Measurements from ENCODE around the gene SLC7A1.

The SLC7A1 gene

DNA sequence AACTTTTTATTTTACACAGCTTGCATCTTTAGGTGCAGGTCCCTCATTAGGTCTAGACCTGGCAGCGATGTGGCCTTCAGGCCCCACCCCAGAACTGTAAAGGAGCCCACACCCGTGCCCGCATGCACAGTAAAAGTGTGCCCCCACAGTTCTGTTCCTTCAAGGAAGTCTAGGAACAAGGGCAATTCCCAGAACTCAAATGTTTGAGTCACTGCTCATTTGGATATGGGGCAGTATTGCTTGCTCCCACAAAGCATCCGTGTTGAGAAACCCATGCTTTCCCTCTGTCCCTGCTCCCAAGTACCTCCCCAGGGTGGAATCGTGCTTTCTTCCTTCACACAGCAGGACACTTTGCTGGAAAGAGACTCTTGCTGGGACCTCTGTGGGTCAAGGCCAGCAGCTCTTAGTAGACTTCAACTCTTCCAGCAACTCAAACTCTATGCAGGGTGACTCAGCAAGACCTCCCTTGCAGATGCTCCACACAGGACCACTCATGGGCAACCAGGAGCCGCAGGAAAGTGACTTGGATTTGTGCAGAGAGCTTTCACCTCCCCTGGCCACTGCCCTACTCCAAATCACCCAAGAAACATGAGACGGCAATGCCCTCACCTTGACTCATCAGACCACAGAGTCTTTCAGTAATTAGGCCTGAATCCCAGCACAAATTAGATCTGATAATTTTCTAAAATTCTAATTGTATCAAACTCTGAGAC is 12.3 kb downstream of the SLC7A1 start:
- in situ Hi-C loops (cut with MboI; ENCODE audit: low sequenced_read_pairs) = no loop called here

- in situ Hi-C loops (cut with MboI; ENCODE audit: low sequenced_read_pairs) = no loop called here
Observed at GRCh38 chr13:29582171-29582570, 13.3 kb downstream of the SLC7A1 start.

DNA sequence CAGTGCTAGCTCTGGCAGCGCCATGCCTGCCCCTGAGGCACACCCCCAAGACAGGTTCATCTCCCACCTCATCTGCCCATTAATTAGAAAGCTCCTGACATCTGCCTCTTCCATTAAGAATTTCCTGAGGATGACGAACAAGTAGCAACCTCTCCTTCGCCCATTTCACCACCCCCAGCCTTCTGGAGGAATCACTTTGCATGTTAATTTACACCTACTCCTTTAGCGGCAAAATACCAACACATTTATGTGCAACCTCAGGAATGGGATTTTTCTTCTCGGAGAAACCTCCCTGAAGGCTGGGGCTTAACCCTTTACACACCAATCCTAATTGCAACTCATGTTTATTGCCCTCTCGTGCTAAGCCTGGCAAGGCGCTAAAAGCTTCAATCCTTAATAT is 13.8 kb downstream of the SLC7A1 start:
- in situ Hi-C loops (cut with MboI; ENCODE audit: low sequenced_read_pairs) = no loop called here

DNA sequence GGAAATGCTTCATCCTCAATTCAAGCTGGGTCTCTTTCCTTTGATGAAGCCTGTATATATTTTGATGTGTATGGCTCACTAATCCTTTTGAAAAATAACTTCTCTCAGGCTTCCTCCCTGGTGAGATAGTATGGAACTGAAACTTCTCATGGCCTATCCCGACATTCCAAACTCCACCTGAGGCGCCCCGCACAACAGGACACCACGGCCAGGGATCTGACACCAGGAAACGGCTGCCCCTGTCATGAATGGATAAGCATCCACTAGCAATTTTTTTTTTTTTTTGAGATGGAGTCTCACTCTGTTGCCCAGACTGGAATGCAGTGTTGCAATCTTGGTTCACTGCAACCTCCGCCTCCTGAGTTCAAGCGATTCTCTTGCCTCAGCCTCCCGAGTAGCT is 16.4 kb downstream of the SLC7A1 start:
- in situ Hi-C loops (cut with MboI; ENCODE audit: low sequenced_read_pairs) = no loop called here

DNA sequence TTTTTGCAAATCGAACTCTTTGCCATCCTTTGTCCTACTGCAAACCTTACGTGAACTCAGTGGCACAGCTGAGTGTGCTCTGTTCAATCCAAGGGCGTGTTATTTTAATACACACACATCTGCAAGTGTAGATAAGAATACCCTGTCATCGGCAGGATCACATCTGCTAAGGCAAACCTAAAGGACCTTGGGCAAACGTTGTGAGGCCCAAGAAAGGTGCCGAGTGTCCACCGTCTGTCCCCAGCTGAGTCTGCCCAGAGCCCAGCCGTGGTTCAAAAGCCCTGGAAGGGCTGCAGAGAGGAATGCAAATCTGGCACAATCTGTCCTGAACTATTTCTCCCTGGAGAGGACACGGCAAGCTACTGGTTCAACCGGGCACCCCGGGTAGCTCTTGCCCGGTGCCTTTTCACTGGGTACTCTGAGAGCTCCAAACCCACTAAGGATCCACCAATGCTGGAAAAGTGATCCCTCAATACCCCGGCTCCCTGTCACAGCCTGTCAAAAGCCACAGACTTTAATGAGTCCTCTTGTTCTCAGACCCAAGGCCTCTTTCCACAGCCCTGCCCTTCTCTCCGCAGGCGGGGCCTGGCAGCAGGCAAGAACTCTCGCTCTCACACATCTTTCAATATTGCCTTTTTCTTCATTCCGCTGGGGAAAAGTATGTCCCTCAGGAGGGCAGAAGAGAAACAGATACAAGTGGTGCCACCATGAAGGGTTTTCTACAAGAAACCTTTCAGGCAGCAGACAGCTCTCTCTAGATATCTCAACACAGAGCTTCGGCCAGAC is 17.0 kb downstream of the SLC7A1 start:
- in situ Hi-C loops (cut with MboI; ENCODE audit: low sequenced_read_pairs) = no loop called here

- in situ Hi-C loops (cut with MboI; ENCODE audit: low sequenced_read_pairs) = no loop called here
Observed at GRCh38 chr13:29577136-29578051, 18.1 kb downstream of the SLC7A1 start.

DNA sequence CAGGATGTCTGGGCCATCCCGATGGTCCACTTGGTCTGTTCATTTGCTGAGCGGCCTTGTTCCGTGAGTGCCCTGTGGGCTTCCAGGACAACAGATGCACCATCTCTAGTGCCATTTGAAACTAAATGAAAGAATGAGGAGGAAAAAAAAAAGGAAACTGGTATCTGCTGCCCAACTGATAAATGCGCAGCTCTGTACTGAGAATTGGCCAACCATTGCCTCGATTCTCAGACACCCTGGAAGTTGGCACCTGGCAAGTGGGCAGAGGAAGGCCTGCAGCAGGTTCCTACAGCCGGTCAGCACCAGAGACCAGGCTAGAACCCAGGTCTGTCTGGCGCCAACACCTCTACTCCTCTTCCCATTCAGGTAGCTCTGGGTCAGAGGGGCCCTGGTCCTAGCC is 18.9 kb downstream of the SLC7A1 start:
- in situ Hi-C loops (cut with MboI; ENCODE audit: low sequenced_read_pairs) = no loop called here

- in situ Hi-C loops (cut with MboI; ENCODE audit: low sequenced_read_pairs) = no loop called here
Observed at GRCh38 chr13:29575098-29575497, 20.4 kb downstream of the SLC7A1 start.

- in situ Hi-C loops (cut with MboI; ENCODE audit: low sequenced_read_pairs) = no loop called here
Observed at GRCh38 chr13:29573190-29573589, 22.3 kb downstream of the SLC7A1 start.

DNA sequence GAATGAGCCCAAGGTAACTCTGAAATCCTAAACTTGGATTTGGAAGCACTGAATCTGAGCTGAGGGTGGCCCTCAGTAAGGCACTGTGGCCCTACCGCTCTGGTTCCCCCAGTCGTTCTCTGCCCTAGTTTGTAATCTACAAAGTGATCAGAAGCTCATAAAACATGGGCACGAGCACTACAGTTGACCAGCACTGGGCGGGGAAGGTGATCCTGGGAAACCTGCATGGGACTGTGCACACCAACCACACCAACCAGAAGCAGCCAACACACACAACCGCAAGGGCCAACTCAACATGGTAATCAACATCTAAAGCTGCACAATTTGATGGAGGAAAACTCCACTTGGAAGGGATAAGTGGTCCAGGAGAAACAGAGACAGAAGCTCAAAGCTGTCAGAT is 22.9 kb downstream of the SLC7A1 start:
- in situ Hi-C loops (cut with MboI; ENCODE audit: low sequenced_read_pairs) = no loop called here

DNA sequence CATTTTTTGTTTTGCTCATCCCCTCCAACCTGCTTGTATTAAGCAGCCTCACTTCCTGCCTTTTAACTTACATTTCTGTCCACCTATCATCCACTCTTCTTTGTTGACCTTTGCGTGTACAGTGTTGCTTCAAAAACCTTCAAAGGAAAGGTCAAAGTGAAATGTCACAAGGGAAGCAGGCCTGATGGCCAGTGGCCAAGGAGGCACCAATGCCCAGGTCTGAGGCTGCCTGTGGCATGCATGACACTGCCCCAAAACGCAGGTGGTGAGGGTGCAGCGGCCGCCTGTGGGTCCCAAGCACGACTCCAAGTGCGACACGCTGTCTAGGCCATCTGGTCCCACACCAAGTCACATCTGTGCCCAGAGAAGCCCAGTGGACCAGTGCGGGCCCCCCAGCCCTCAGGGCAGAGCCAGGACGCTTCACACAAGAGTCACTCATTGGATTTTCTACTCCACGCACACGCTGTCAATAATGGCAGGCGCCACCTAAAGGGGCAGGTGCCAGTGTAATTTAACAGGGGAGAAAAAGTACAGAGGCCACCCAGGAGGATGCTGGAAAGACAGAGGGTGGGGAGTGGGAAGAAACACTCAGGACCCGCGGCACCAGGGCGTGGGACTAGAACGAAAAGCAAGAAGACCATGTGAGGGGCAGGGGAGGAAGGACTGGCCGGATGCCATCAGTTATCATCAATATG is 23.5 kb downstream of the SLC7A1 start:
- in situ Hi-C loops (cut with MboI; ENCODE audit: low sequenced_read_pairs) = no loop called here

DNA sequence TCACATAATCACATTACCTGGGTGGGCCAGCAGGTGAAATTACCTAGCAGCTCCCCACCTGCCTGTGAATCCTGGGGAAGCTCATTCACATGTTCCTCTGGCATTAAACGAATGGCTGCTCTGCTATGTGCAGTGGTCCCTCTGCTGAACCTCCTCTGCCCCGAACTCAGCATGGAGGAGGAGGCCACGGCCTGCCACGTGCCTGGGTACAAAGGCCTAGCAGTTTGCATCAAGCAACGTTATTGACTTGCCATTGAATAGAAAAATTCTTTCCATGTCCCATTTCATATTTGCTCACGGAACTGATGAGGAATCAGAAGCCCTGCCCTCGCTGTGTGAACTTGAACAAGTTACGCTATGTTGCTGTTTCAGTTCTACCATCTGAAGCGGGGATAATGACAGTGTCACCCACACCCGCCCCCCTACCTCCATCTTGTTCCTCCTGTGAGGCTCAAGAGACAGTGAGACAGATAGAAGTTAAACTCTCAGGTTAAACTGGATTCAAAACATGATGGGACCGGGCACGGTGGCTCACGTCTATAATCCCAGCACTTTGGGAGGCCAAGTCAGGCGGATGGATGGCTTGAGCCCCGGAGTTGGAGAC is 25.3 kb downstream of the SLC7A1 start:
- in situ Hi-C loops (cut with MboI; ENCODE audit: low sequenced_read_pairs) = no loop called here

- in situ Hi-C loops (cut with MboI; ENCODE audit: low sequenced_read_pairs) = no loop called here
Observed at GRCh38 chr13:29569253-29570050, 26.0 kb downstream of the SLC7A1 start.

DNA sequence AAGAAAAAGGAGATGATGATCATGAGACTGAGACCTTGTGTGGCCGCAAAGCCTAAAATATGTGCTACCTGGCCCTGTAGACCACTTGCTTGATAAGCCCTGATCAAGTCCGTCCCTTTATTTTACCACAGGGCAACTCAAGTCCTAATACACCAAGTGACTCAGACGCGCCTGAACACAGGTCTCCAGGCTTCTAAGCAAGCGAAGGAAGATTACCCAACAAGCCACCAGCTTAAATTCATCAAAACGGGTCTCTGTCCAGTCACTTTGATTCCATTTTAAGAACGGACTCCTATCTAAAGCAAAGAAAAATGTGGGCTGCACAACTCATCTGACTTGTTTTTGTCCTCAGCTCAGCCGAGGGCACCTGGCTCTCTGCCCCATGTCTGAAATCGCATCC is 26.8 kb downstream of the SLC7A1 start:
- in situ Hi-C loops (cut with MboI; ENCODE audit: low sequenced_read_pairs) = no loop called here

DNA sequence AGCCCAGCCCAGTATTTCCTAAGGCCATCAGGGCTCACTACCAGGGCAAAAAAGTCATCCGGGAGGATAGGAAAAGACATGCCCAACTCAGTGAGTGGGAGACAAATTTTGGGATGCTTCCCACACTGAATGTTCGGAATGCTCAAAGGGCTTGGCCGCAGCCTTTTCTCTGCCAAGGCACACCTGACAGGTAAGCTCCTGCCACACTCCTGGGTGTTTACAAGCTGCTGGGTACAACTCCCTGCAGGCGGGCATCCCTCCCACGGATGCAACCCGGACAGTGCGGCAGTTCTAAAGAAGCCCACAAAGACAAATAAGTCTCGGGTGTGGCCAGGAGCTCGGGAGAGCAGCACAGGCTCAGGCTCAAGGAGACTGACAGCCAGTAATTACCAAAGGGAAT is 28.1 kb downstream of the SLC7A1 start:
- in situ Hi-C loops (cut with MboI; ENCODE audit: low sequenced_read_pairs) = no loop called here

DNA sequence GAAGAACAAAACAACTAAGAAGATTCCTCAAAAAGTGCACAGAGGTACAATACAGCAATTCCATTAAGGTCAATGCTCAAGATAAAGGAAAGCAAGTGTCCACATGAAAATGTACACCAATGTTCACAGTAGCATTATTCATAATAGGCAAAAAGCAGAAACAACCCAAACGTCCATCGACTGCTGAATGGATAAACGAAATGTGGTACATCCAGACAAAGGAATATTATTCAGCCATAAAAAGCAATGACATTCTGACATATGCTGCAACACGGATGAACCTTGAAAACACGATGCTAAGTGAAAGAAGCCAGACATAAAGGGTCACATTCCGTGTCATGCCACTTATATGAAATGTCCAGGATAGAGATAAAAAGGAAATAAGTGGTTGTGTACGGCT is 29.3 kb downstream of the SLC7A1 start:
- in situ Hi-C loops (cut with MboI; ENCODE audit: low sequenced_read_pairs) = no loop called here

GRCh38 chr13:29564818-29565217 is 30.7 kb downstream of the SLC7A1 start:
- in situ Hi-C loops (cut with MboI; ENCODE audit: low sequenced_read_pairs) = no loop called here

- in situ Hi-C loops (cut with MboI; ENCODE audit: low sequenced_read_pairs) = no loop called here
Observed at GRCh38 chr13:29564373-29564772, 31.1 kb downstream of the SLC7A1 start.

- in situ Hi-C loops (cut with MboI; ENCODE audit: low sequenced_read_pairs) = no loop called here
Observed at GRCh38 chr13:29563941-29564340, 31.5 kb downstream of the SLC7A1 start.
